ENCODE results near the gene PODNL1. TPM values are rescaled to one million over a fixed set of nuclear protein-coding genes. Genes with fewer than 3 reads are reported as not detected.

The PODNL1 gene
- total and polyA plus RNA-seq, 10 of the 15 experiments (the other 5 are each of a cell fraction or from before 2014, with no cell fraction given): 0.04 to 0.44 TPM; not detected in 8

DNA sequence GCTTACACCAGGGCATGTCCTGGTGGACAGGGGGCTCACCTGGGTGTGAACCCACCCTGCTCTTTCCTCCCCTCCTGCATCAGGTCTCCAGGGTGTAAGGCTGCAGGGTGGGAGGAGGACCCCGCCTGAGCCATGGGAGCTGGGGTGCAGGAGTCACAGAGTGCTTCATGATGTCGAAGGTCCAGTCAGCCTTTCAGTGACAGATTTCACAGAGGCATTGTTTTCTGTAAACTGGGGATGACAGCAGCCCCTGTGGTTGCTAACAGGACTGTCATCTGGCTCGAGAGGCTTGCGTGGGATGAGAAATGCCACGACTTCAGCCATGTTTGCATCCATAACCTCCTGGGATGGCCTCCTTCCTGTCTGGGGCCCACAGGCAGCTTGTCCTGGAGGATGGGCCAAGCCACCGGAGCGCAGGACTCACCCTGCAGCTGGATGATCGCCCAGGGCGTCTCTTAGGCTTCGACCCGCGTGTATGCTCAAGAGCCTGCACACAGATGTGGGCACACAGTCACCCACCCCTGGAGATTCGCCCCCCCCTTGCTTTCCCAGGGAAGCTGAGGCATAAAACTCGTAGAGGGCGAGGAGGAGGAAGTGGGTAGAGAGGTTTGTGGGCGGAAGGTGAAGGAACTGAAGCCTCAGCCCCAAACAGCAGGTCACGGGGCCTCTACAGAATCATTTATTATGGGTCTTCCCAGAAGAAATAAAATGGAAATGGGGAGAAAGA is 56.4 kb downstream of the PODNL1 start (continued):
- TF ChIP-seq, protein P1, sequence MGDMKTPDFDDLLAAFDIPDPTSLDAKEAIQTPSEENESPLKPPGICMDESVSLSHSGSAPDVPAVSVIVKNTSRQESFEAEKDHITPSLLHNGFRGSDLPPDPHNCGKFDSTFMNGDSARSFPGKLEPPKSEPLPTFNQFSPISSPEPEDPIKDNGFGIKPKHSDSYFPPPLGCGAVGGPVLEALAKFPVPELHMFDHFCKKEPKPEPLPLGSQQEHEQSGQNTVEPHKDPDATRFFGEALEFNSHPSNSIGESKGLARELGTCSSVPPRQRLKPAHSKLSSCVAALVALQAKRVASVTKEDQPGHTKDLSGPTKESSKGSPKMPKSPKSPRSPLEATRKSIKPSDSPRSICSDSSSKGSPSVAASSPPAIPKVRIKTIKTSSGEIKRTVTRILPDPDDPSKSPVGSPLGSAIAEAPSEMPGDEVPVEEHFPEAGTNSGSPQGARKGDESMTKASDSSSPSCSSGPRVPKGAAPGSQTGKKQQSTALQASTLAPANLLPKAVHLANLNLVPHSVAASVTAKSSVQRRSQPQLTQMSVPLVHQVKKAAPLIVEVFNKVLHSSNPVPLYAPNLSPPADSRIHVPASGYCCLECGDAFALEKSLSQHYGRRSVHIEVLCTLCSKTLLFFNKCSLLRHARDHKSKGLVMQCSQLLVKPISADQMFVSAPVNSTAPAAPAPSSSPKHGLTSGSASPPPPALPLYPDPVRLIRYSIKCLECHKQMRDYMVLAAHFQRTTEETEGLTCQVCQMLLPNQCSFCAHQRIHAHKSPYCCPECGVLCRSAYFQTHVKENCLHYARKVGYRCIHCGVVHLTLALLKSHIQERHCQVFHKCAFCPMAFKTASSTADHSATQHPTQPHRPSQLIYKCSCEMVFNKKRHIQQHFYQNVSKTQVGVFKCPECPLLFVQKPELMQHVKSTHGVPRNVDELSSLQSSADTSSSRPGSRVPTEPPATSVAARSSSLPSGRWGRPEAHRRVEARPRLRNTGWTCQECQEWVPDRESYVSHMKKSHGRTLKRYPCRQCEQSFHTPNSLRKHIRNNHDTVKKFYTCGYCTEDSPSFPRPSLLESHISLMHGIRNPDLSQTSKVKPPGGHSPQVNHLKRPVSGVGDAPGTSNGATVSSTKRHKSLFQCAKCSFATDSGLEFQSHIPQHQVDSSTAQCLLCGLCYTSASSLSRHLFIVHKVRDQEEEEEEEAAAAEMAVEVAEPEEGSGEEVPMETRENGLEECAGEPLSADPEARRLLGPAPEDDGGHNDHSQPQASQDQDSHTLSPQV (IDR thresholded peaks at IDR 0.05): no peak
- TF ChIP-seq TCF3 (IDR thresholded peaks at IDR 0.05; ENCODE audit: borderline replicate concordance, insufficient read depth, low read depth, low read length) (no peak), MYC (IDR thresholded peaks at IDR 0.05; ENCODE audit: insufficient read depth, insufficient read length, insufficient replicate concordance, low read length, severe bottlenecking) (no peak), RAD51 (IDR thresholded peaks at IDR 0.05) (peak; percentile 53), ZNF384 (IDR thresholded peaks at IDR 0.05; ENCODE audit: borderline replicate concordance, low read depth, low read length) (no peak)
- TF ChIP-seq, protein P2, sequence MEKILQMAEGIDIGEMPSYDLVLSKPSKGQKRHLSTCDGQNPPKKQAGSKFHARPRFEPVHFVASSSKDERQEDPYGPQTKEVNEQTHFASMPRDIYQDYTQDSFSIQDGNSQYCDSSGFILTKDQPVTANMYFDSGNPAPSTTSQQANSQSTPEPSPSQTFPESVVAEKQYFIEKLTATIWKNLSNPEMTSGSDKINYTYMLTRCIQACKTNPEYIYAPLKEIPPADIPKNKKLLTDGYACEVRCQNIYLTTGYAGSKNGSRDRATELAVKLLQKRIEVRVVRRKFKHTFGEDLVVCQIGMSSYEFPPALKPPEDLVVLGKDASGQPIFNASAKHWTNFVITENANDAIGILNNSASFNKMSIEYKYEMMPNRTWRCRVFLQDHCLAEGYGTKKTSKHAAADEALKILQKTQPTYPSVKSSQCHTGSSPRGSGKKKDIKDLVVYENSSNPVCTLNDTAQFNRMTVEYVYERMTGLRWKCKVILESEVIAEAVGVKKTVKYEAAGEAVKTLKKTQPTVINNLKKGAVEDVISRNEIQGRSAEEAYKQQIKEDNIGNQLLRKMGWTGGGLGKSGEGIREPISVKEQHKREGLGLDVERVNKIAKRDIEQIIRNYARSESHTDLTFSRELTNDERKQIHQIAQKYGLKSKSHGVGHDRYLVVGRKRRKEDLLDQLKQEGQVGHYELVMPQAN (conservative IDR thresholded peaks at IDR 0.05): no peak
